ENCODE results near the gene MAPKAP1.

DNA sequence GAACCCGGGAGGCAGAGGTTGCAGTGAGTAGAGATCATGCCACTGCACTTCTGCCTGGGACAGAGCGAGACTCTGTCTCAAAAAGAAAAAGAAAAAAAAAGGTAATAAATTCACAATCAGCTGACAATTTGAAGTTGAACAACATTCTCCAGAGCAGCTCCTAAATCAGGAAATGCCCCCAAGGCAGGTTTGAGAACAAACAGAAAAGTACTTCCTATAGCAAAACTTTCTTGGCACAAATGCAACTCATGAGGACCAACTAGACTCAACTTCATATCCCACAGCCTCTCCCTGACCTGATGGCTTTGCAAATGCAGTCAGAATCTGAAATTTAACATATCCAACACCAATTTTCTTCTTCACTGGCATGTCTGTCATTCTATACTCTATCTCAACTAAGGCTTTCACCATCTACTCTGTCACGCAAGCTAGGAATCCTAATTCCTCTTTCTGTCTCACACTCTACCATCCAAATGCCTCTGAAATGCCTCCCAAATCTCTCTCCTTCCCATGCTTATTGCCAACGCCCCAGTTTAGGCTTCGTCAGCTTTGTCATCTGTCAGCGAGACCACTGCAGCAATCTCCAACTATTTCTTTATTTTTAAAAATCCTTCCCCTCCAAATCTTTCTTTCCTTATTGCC lies 113.3 kb downstream of the MAPKAP1 start:
- TF ChIP-seq, protein P1, sequence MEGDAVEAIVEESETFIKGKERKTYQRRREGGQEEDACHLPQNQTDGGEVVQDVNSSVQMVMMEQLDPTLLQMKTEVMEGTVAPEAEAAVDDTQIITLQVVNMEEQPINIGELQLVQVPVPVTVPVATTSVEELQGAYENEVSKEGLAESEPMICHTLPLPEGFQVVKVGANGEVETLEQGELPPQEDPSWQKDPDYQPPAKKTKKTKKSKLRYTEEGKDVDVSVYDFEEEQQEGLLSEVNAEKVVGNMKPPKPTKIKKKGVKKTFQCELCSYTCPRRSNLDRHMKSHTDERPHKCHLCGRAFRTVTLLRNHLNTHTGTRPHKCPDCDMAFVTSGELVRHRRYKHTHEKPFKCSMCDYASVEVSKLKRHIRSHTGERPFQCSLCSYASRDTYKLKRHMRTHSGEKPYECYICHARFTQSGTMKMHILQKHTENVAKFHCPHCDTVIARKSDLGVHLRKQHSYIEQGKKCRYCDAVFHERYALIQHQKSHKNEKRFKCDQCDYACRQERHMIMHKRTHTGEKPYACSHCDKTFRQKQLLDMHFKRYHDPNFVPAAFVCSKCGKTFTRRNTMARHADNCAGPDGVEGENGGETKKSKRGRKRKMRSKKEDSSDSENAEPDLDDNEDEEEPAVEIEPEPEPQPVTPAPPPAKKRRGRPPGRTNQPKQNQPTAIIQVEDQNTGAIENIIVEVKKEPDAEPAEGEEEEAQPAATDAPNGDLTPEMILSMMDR (IDR thresholded peaks at IDR 0.05): no peak
- no peak for TF ChIP-seq POLR2A (IDR thresholded peaks at IDR 0.05)
